AG09319 (cell line): ENCODE results near the gene URI1.

Source experiments
- DNase-seq: peaks from one replicate; pipeline ENCODE4 v3.0.0-alpha.2; 2010; ENCODE audit warnings: low read depth; ENCODE audit errors: extremely low read depth
- TF ChIP-seq, protein P1 (sequence below): IDR thresholded peaks from 2 replicates; pipeline ENCODE4 v1.5.1; 2011; ENCODE audit warnings: low read depth, mild to moderate bottlenecking, inconsistent platforms, low read length, moderate library complexity

Gene URI1

DNA sequence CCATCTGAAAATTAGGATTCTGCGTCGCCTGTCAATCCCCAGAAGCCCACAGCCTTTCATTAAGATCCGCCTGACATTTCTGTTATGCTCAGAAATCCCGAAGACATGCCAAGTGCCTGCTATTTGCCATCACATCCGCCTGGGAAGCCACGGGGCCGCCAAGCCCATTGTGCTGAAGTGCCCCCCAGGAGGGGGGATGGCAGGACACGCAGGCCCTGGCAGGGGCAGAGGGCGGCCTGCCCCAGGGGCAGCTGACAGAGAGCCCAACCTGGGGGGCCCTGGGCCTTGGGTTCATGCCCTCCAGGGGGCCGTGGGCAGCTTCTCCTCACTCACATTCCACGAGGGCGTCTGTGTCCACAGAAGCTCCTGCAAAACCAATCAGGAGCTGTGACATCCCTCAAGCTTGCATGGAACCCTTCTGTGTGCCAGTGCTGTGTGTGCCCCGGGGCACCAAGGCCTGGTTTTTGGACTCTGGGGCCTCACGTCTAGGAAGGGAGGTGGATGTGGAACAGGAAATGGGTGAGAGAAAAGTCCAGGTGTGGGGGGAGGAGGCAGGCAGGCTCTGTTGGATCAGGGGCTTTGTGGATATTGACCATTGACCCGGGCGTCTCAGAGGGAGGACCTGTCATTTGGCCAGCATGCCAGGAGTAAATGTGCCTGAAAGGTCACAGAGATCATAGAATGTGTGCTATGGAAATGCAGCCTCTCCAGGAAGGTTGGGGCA lies 122.9 kb downstream of the URI1 start:
- no peak for DNase-seq
- TF ChIP-seq, protein P1, sequence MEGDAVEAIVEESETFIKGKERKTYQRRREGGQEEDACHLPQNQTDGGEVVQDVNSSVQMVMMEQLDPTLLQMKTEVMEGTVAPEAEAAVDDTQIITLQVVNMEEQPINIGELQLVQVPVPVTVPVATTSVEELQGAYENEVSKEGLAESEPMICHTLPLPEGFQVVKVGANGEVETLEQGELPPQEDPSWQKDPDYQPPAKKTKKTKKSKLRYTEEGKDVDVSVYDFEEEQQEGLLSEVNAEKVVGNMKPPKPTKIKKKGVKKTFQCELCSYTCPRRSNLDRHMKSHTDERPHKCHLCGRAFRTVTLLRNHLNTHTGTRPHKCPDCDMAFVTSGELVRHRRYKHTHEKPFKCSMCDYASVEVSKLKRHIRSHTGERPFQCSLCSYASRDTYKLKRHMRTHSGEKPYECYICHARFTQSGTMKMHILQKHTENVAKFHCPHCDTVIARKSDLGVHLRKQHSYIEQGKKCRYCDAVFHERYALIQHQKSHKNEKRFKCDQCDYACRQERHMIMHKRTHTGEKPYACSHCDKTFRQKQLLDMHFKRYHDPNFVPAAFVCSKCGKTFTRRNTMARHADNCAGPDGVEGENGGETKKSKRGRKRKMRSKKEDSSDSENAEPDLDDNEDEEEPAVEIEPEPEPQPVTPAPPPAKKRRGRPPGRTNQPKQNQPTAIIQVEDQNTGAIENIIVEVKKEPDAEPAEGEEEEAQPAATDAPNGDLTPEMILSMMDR: no peak

DNA sequence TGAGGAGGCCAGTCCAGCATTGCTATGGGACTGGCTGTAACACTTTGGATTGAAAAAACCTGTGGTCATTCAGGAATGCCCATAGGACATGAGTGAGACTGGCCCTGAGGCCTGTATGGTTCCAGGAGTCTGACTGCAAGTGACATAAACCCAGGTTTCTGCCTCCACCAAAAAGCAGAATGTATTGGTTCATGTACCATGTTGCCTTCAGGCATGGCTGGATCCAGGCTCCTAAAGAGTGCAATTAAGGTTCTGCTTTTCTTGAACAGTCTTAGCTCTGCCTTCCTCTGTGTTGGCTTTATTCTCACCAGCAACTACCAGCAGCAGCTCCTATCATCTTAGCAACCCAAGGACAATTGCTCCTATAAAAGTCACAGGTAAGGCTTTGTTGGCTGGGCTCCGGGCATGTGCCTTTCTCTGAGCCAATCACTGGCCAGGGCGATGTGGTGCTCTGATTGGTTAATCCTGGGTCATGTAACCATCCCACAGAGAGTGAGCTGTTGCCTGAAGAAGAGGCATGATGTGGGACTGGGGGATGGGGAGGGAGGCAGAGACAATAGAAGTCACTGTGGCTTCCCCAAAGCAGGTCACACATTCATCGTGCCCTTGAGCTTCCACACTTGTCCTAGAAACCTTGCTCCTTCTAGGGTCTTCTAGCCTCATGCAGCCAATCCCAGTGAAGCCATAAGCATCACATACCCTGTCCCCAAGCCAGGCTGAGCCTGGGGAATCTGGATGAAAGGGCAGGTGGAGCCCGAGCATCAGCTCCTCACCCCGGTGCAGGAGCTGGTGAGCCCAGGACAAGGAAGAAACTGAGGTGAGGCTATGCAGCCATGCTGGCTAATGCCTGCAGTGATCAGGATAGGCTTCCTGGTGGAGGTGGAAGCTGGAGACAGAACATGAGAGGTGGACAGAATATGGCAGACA lies 123.9 kb downstream of the URI1 start:
- TF ChIP-seq, protein P1: no peak
- DNase-seq: no peak
